Activated gamma-delta T cell treated with Interleukin-2 at 50 U/mL for 16 hours (primary cell): ENCODE measurements around the gene EEFSEC.
A peak's percentile ranks its signal among the peaks of the same experiment; 100 is the strongest.

Experiments
- DNase-seq: peaks from one replicate; pipeline ENCODE4 v3.0.0-alpha.2; 2020

EEFSEC gene

DNA sequence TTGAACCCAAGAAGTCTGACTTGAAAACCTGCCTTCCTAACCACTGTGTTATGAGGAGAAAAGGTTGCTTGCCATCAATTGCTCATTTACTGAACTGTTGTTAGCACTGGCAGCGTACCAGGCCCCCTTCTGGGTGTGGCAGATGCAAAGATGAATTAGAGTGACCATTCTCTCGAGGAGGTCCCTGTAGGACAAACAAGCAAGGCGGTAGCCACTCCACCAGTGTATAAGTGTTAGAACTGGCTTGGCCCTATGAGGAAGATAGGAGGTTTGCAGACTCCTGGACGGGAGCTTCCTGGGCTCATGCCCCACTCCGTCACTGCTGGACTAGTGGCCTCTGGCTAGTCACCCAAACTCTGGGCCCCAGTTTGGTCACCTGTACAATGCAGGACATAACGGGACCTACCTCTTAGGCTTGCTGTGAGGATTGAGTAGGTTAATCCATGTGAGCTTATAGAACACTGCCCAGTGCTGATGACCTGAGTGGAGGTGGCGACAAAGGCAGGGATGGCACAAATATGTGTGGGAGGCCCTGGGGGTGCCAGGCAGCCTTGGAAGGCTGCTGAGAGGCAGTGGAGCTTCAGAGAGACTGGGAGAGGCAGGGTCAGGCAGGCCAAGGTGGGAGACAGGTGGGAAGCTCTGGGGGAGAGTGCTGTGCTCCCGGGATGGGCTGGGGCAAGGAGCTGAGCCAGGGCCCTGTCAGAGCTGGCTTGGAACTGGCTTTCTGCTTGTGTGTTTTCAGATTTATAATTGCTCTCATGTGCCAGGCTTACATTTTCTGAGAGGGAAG, 167.5 kb downstream of the EEFSEC start:
- DNase-seq: no peak

DNA sequence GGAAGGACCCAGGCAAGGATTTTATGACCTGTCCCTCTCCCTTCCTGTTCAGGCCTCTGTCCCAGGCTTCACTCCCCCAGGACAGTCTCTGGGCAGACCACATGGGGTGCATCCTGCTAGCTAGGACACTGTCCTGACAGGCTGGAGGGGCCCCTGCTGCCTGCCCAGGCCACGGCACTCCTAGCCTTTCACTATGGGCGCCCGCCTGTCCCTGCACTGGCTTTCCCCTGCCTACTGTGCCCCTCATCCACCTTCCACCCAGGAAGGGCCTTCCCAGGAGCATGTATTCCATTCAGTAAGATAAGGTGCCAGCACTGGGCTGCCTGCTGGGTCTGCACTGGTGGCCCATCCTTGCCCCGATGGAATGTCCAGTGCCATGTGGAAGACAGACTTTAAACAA, 168.1 kb downstream of the EEFSEC start:
- no peak for DNase-seq

DNA sequence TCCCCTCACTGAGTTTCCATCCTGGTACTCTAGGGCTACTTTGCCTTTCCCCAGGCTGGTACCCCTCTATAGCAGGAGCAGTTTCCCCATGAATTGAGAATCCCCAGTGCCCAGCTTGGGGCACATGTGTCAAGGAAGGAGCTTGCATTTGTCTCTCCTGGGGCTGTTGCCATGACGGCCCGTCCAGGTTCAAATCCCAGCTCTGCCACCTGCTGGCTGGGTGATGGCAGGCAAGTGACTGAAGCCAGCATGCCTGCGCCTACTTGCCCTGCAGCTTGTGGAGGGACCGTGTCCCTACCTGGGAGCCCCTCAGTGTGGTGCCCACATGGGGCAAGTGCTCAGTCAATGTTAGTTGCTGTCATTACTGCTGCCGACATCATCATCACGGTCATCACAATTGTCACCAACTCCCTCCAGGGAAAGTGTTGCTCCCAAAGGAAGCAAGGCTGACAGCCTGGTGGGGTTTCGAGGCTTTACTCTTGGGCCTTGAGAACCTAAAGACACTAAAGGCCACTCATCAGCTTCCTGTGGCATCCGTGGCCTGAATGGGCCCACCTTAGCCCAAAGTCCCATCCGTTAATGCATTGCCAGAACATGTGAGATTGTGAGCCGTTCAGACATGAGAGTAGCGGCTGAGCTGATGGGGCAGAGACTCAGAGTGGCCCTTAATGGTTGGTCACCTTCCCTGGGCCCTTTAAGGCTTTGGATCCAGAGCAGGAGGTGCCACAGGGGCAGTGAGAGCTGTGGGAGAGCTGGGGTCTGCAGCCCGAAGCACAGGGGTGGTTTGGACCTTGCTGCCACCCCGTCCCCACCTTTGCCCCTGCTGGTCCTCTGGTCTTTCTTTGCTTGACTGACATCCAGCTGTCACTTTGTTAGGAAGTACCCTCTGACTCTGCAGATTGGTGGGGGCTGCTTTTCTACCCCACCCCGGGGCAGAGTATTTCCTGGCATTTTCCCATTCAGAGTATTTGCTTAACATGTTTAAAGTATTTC, 169.0 kb downstream of the EEFSEC start:
- peak; percentile 46 for DNase-seq

DNA sequence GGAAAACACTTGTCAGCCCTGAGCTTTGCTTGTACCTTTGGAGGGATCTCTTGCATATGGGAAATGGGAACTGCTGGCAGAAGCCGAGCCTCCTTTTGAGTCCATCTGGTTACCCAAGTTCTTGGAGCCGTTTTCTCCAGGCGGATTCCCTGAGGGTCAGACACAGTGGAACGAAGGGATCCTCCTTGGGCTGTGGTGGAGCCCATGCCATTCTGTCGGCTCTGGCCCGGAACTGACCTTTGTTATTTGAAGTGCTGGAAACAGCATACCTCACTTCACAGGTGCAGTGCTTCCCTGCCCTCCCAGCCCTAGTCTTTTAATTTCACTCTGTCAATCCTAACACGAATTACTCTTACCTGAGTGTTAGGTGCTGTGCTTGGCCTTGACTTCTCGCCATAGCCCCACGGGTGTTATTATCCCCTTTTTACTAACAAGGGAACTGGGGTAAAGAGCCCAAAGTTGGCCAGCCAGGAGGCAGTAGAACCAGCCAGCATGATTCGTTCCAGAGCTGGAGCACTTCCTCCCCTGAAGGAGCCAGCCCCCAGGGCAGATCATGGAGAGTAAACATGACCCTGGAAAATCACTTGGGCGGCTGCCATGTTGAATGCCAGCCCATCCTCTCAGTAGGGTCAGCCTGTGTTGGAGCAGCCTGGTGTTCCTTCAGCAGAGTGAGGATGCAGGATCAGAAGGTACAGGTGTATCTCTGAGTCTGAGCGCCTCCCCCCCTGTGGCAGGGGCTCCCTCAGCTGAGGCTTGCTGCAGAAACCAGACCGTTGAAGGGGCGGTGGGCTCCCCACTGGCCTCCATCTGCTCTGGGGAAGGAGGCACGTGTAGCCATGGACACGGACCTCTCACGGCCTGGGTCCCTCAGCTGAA, 170.2 kb downstream of the EEFSEC start:
- no peak for DNase-seq

DNA sequence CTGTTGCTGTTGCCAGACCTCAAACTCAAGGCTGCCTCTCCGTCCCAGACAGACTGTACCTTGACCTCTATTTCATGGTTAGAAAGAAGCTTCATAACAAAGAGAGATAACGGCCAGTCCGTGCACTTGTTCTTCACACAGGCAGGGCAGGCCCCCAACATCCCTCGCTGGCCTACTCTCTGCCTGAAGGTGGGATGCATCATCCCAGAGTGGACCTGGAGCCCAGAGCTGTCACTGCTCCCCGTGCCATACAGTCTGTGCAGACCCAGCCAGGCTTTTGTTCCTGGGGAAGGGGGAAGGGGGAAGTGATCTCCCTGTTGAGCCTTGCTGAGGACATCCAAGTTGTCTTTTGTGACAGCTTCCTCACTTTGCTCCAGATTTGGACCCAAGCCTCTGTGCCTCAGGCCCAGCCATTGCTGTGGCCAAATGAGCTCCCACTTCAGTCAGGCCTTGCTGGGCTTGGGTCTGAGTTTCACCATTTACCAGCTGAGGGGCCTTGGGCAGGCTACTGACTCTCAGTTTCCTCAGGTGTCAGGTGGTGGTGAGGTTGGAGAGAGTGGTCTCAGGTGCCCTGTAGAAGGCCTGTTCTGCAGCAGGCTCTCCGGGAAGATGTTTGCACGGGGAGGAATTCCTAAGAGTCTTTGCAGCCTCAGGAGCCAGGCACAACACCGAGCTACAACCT, 171.8 kb downstream of the EEFSEC start:
- DNase-seq: no peak

DNA sequence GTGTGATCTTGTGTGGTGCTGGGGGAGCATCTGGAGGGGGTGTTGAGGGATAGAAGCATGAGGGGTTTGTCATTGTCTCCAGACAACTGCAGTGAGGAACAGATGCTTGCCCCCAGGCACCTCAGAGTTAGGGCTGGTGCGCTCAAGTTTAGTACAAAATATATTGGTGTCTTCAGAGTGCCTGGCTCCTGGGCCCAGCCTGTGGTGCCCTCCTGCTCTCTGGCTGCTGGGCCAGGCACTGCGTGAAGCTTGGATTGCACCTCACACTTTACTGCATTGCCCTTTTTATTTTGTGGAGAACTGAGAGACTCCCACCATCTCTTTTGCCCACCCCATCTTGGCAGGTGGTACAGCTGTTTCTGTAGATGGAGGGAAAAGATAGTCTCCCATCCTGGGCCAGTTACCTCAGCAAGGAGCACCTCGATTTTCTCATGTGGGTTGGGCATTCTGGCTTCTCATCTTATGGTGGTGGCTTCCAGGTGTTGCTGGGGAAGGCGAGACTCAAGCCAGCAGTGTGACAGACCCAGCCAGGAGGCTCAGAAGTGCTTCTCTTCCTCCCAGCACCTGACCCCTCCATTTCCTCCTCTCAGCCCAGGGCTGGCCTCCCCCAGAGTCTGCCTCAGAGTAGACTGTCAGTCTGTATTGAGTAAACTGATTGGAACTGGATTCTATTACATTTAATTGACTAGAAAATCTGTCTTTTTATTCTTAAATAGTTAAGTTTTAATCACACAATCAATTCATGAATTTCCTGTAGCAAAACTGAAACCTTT, 173.0 kb downstream of the EEFSEC start:
- DNase-seq: no peak

DNA sequence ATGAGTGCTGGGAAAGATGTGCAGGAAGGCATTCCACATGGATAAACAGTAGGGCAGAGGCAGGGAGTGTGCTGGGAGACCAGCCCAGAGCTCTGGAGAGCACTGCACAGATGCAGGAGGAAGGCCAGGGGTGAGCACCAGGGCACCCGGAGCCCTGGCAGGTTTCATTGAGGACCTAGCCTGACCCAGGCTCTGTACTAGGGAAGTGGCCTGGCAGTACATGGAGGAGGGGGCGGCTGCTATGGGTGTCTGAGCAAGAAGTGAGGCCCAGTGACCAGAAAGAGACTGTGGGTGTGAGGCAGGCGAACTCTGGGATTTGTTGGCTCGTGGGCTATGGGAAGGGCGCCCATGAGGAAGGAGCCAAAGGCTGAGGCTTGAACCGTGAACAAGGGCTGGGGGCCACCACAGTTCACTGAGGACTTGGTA, 174.3 kb downstream of the EEFSEC start:
- DNase-seq: no peak

DNA sequence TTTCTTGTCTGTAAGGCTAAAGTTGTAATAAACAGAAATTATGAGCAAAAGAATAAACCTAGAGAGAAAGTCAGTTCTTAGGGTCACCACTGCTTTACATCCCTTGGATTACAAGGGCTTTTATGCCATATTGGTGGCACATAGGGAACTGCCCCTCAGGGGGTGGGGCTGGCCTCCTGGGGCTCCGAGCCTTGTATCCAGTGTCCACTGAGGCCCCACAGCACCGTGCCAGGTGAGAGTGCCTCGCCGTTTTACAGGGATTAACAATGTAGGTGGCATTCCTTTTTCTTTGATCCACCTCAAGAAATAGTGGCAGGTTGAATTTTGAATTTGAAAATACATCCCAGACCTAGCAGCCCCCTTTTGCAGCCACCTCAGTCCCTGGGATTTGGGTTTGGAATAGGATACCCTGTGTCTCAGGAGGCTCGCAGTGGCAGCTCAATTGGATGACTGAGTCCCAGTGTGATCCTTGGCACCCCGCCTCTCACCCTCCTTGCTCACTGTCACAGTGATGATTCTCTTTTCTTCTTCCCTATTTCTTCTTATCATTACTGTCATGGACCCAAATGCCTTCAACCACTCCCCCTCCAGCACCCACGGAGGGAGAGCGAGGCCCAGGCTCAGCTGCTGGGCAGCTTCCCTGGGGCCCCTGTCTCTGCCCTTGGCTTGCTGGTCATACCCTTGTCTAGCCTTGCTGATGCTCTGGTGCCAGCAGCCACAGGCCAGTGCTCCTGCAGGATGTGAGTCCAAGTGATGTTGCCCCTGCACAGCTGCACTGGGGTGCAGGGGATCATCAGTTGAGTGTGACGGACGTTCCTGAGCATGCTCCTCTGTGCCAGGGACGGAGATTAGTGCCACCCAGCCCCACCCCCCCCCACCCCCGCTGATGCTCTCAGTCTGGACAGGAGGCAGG, 175.5 kb downstream of the EEFSEC start:
- no peak for DNase-seq

DNA sequence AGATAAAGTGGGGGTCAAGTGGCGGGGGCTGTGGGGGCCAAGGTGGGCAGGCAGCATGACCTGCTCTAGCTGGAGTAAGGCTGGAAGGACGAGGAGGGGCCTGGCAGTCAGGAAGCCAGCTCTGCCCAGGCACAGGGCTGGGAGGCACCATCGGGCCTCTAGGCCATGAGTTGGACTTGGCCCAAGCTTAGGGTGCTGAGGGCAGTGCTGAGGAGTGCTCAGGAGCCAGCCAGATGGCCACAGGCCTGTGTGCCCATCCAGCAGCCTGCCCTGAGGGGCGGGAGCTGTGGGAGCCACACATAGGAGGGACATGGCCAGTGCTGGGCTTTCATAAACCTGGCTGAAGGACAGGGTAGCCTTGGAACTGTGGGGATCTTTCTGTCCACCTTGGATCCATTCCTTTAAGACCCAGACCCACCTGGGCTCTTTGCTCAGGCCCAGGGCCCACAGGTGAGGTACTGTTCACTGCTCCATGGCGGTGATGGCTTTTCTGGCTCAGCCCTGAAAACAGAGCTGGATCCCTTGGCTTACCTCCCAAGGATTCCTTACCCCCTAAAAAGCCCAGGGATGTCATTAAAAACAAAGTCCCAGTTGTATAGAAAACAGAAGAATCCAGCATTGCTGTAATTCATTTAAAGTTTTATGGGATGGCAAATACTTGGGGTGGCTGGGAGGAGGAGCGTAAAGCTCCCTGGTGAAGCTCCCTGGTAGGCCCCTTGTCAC, 176.4 kb downstream of the EEFSEC start:
- DNase-seq: no peak

DNA sequence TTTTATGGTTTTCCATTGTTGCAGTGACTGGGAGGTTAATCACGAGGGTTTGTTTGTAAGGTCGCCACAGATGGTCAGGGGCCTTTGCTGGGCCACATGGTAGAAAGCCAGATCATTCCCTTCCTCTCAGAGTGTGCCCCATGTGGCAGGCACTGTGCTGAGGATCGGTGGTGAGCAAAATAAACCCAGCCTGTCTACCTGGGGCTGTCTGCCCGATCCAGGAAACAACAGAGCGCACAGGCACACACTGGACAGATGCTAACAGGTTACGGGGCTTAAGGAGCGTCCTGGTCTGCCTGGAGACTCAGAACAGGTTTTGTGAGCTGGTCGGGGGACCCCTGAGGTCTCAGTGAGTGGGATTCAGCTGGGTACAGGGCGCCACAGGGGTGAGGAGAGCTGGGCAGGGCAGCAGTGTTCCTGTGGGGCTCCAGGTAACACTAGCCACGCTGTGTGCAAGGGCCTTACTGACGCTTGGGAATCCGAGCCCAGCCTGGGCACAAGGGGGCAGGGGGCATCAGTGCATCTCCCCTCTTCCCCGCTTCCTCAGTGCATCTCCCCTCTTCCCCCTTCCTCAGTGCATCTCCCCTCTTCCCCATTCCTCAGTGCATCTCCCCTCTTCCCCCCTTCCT, 177.0 kb downstream of the EEFSEC start:
- DNase-seq: no peak

DNA sequence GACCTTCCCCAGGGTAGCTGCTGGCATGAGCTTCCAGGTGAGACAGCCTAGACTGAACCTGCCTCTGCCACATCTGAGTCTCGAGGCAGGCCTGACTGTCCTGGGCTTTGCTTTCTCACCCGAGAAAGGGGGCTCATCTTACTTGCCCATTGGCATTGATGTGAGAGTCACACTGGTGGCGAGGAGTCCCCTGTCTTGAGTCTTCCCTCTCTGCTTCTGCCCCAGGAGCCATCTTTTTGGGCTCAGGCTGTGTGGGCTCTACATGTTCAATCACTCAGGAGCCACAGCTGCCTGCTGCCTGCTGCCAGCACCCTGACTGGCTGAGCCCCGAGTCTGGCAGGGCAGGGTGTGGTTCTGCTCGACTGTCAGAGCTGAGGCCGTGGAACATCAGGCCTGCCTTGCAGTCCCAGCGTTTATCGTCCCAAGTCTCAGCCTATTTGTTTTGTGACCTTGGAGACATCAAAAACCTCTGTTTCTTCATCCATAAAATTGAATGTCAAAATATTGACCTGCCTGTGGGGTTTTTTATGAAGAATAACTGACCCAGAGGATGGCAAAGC, 180.9 kb downstream of the EEFSEC start:
- DNase-seq: no peak

DNA sequence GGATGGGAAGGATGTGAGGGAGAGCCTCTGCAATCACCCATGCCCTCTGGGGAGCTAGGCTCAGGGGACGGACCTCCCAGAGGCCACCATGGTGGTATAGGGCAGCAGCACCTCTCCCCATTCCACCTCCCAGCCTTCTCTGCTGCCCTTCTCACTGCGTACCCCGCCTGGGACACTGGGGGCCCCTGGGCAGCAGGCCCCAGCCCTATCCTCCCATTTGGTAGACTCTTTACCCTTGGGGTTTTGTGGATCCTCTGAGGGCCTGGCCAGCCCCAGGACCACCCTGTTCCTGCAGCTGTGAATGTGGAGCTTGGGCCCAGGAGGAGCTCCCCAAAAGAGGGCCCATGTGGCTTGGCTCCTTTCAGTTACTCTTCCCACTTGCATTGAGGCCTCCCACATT, 181.5 kb downstream of the EEFSEC start:
- no peak for DNase-seq

DNA sequence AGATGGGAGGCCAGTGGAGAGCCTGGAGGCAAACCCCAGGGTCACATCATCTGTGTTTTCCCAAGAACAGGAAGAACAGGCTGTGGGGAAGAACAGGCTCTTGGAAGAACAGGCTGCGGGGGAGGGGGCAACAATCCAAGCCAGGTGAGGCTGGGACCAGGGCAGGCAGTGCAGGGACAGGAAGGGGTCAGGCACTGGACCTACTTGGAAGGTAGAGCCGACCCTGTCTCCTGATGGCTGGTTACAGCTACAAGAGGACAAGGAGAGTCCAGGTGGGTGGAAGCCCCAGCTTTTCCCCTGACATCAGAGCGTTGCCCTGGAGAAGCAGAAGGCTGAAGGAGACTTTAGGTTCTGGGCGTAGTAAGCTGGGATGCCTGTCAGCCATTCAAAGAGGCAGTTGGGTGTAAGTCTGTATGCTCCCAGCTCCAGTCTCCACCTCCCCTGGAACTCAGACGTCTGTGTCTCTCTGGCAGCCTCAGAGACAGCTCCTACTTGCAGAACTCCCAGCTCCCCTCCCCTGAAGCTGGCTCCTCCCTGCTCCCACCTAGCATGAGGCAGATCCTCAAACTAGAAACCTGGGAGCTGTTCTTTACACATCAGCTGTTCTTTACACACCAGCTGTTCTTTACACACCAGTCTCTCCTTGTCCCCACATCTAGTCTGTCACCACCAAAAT, 182.5 kb downstream of the EEFSEC start:
- no peak for DNase-seq

DNA sequence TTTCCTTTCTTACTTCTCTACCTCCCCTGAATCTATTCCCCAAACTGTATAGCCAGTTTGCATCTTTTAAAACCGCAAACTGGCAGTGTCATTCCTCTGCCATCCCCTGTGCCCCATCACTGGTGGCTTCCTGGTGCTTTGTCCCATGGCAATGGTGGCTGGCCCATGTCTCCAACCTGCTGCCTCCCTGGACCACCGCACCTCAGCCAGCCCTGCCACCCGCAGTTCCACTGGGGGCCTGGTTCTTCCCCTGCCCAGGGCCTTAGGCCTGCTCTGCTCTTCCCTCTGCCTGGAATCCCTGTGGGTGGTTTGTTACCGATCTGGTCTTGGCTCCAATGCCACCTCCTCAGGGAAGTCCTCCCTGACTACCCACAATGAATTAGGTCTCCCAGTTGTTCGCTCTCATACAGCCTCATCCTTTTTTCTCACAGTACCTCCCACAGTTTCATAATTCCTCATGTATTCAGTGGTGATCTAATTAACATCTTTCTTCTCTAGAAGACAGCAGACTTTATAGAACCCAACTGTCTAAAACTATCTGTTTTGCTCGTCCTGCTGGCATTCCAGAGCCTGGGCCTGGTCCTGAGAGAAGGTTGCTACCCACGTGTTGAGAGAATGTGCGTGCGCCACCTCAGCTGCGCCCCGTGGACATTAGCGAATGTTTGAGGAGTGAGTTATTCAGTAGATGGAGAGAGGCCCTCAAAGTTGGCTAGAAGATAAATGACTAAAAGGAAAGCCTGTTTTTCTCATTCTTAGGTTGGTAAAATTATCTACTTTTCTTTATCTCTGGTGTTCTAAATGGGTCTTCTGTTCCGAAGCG, 183.3 kb downstream of the EEFSEC start:
- DNase-seq: no peak

DNA sequence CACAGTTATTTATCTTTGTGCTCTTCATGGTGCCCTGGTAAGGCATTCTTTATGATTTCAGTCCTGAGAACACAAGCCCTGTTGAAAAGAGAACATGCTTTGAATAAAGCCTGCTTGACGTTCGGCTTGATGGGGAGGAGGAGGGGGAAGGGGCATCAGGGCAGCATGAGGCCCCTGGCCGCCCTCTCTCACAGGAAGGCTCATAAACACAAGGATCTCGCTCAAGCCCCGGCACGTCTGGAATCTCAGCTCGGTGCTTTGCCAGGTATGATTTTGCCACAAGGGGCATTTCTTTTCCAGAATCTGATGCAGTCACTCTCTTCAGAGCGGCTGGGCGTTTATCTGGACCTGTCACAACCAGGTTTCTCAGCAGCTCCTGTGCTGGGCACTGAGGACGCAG, 184.0 kb downstream of the EEFSEC start:
- DNase-seq: no peak

DNA sequence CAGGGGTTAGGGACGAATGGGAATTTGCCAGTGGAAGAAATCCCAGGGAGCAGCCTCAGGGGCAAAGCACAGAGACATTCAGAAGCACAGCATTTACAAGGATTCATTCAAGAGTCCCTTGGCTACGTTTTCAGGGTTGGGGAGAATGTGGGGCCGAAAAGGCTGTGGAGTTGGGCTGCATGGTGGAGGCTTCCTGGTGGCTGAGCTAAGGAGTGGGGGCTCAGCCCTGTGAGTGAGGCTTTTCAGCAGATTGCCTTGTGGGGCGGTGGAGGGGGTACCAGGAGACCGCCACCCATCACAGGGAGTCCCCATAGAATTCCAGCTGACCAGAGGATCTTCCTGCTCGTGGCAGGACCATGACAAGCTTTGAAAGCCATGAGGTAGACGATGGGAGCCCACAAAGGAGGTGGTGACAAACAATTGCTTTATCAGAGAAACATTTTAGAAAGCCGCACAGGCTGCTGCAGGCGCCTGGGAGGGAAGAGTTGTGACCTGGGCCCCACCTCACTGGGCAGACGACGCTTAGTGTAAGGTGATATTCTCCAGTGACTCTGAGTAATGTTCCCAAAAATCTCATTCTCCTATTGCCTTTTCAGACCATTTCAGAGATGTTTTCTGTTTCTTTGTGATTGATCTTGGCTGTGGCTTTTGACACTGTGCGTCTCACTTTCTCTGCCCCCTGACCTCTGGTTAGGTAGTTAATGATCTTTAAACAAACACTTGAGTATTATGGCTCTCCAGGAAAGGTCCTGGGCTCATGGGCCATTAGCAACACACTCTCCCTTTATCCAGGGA, 185.5 kb downstream of the EEFSEC start:
- no peak for DNase-seq
